Sigmoid colon (tissue), 7 donors: ENCODE data around the gene TMEM59L. TPM values are rescaled to one million over a fixed set of nuclear protein-coding genes. Genes with fewer than 3 reads are reported as not detected.
"Not testable (repeated sequence)": the region's sequence is repeated elsewhere in the genome, so short reads cannot be mapped to it uniquely, and the experiment has no call there.

Experiments used
- DNase-seq: peaks from one replicate; pipeline ENCODE4 v3.0.0-alpha.2; 2019
- H3K27ac ChIP-seq, 4 donors: fragments of 200-600 bp; sonication (generic); one replicate each; pipeline ENCODE4 v1.5.1; 2016 to 2019; ENCODE audit warnings: mild to moderate bottlenecking in 1 of 4
- H3K27me3 ChIP-seq, 3 donors: fragments of 200-600 bp; sonication (generic); one replicate each; pipeline ENCODE4 v1.5.1; 2019; ENCODE audit warnings: mild to moderate bottlenecking in 1 of 3
- H3K36me3 ChIP-seq, 4 donors: fragments of 200-600 bp; sonication (generic); one replicate each; pipeline ENCODE4 v1.5.1; 2016 to 2019
- H3K4me1 ChIP-seq, 4 donors: fragments of 200-600 bp; sonication (generic); one replicate each; pipeline ENCODE4 v1.5.1; 2017 to 2019
- H3K4me3 ChIP-seq, 4 donors: fragments of 200-600 bp; sonication (generic); one replicate each; pipeline ENCODE4 v1.5.1; 2017 to 2019; ENCODE audit warnings: mild to moderate bottlenecking in 2 of 4, moderate library complexity in 1 of 4
- H3K9me3 ChIP-seq, 4 donors: fragments of 200-600 bp in 3 of 4; sonication (generic) in 3 of 4; one replicate each; pipeline versions ENCODE4 v1.5.1 to v1.6.1; 2013 to 2019
- EP300 ChIP-seq, 4 donors: sonication (generic); formaldehyde crosslinking; IDR thresholded peaks; one replicate each; pipeline ENCODE4 v1.6.1; 2017; ENCODE audit warnings: antibody characterized with exemption in 4 of 4
- POLR2A ChIP-seq, 2 donors: fragments of 450-650 bp; IDR thresholded peaks; one replicate each; pipeline ENCODE4 v1.6.1; 2016; ENCODE audit warnings: antibody characterized with exemption in 2 of 2, mild to moderate bottlenecking in 2 of 2, moderate library complexity in 2 of 2
- POLR2AphosphoS5 ChIP-seq, 4 donors: sonication (generic); formaldehyde crosslinking; IDR thresholded peaks; one replicate each; pipeline ENCODE4 v1.6.1; 2017; ENCODE audit warnings: antibody characterized with exemption in 4 of 4
- WGBS, 2 donors: extraction: QIAGEN DNeasy Blood & Tissue Kit; methylation state at CpG; one replicate each; pipeline ENCODE4 v1.1.7; 2013; 5-methylcytosine and 5-hydroxymethylcytosine counted together
- intact Hi-C: fragments of 100-400 bp; cut with DNase I; formaldehyde crosslinking; loops from one replicate; pipeline ENCODE4 v1.15.1; 2023
- polyA plus RNA-seq, 3 donors: library from polyadenylated mRNA; stranded (reverse); fragments of 200-250 nt; gene quantifications; one replicate each; pipeline ENCODE4 v1.2.3, GENCODE V29; 2013
- total RNA-seq, 4 donors: library from RNA; depleted of rRNA; stranded (reverse); fragments of >200 nt; gene quantifications; one replicate each; pipeline ENCODE4 v1.1.0, GENCODE V29; 2016
- TF ChIP-seq, protein P1 (sequence below), 4 experiments: fragments of 450-650 bp in 3 of 4; fragments of 200-600 bp in 1 of 4; IDR thresholded peaks; one replicate each; pipeline ENCODE4 v1.5.1; 2016 to 2019; ENCODE audit warnings: antibody characterized with exemption in 4 of 4, mild to moderate bottlenecking in 3 of 4, moderate library complexity in 2 of 4
- donor health status: healthy with polysubstance abuse.
- donor health status: Bipolar disorder and iron deficiency.
- donor health status: healthy.

Gene TMEM59L
- total and polyA plus RNA-seq, 7 donors: 0.82 to 6.4 (median 5.0) TPM; not detected in 2

- DNase-seq: peak; percentile 85
- Histone ChIP-seq H3K27me3 (no peaks in the 10 kb centered on the region), H3K27ac (peak overlapping the region; percentile 86 to 93 (median 90)), H3K4me1 (peaks cover 0 to 41% (median 33%) of the 10 kb centered on the region in 4 donors), H3K4me3 (peak overlapping the region; percentile 78 to 93 (median 85)), H3K9me3 (no peaks in the 10 kb centered on the region), H3K36me3 (peaks cover 0 to 9% (median 4%) of the 10 kb centered on the region in 4 donors)
- 16 to 26% methylated on average over 52 of the region's 52 CpGs for WGBS, 2 donors
- intact Hi-C loops: loop anchor here (5.0 kb wide), 3 partner anchors 93 to 243 kb away; partner anchors contain the start of genes CRTC1 and UPF1
- TF ChIP-seq, protein P1, sequence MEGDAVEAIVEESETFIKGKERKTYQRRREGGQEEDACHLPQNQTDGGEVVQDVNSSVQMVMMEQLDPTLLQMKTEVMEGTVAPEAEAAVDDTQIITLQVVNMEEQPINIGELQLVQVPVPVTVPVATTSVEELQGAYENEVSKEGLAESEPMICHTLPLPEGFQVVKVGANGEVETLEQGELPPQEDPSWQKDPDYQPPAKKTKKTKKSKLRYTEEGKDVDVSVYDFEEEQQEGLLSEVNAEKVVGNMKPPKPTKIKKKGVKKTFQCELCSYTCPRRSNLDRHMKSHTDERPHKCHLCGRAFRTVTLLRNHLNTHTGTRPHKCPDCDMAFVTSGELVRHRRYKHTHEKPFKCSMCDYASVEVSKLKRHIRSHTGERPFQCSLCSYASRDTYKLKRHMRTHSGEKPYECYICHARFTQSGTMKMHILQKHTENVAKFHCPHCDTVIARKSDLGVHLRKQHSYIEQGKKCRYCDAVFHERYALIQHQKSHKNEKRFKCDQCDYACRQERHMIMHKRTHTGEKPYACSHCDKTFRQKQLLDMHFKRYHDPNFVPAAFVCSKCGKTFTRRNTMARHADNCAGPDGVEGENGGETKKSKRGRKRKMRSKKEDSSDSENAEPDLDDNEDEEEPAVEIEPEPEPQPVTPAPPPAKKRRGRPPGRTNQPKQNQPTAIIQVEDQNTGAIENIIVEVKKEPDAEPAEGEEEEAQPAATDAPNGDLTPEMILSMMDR (IDR thresholded peaks at IDR 0.05): peak in 2 of 4 experiments; percentile 30
- TF ChIP-seq EP300 (IDR thresholded peaks at IDR 0.05): no peak
- TF ChIP-seq POLR2A (IDR thresholded peaks at IDR 0.05): no peak
- no peak for TF ChIP-seq POLR2AphosphoS5 (IDR thresholded peaks at IDR 0.05)
These were observed 23.0 kb upstream of the TMEM59L start for GRCh38 chr19:18589380-18590272.

- peak overlapping the region in 1 of 4 donors; percentile 78 for H3K4me3 ChIP-seq
- TF ChIP-seq POLR2A (IDR thresholded peaks at IDR 0.05): no peak
- TF ChIP-seq, protein P1 (IDR thresholded peaks at IDR 0.05): peak in 1 of 4 experiments; percentile 39
- intact Hi-C loops: no loop called here
- H3K4me1 ChIP-seq: peaks cover 0 to 49% (median 42%) of the 10 kb centered on the region in 4 donors
- H3K9me3 ChIP-seq: no peaks in the 10 kb centered on the region
- peak overlapping the region; percentile 86 to 93 (median 90) for H3K27ac ChIP-seq
- 84 to 92% methylated on average over 40 of the region's 40 CpGs for WGBS, 2 donors
- peaks cover 0 to 3% (median 0%) of the 10 kb centered on the region in 3 donors for H3K27me3 ChIP-seq
- H3K36me3 ChIP-seq: peaks cover 0 to 9% (median 4%) of the 10 kb centered on the region in 4 donors
- DNase-seq: peak; percentile 81
These were observed 22.1 kb upstream of the TMEM59L start for GRCh38 chr19:18590273-18591272.

GRCh38 chr19:18591735-18592385 is 20.8 kb upstream of the TMEM59L start:
- 95% methylated on average over 22 of the region's 22 CpGs for WGBS, 2 donors
- Histone ChIP-seq H3K9me3 (no peaks in the 10 kb centered on the region), H3K27ac (no peak overlapping the region), H3K36me3 (peaks cover 0 to 9% (median 4%) of the 10 kb centered on the region in 4 donors), H3K27me3 (peaks cover 0 to 15% (median under 1%) of the 10 kb centered on the region in 3 donors), H3K4me3 (no peak overlapping the region), H3K4me1 (peaks cover 0 to 49% (median 42%) of the 10 kb centered on the region in 4 donors)
- no peak for TF ChIP-seq POLR2A (IDR thresholded peaks at IDR 0.05)
- TF ChIP-seq EP300 (IDR thresholded peaks at IDR 0.05): no peak
- TF ChIP-seq POLR2AphosphoS5 (IDR thresholded peaks at IDR 0.05): no peak
- TF ChIP-seq, protein P1 (IDR thresholded peaks at IDR 0.05): no peak
- intact Hi-C loops: no loop called here
- DNase-seq: no peak

DNA sequence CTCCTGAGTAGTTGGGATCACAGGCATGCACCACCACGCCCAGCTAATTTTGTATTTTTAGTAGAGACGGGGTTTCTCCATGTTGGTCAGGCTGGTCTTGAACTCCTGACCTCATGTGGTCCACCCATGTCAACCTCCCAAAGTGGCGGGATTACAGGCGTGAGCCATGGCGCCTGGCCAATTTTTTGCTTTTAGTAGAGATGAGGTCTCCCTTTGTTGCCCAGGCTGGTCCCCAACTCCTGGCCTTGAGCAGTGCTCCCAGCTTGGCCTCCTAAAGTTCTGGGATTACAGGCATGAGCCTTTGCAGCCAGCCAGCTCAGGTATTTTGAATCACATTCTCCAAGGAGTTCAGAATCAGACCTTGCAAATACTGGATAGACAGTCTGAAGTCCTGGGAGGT is 19.9 kb upstream of the TMEM59L start:
- H3K27ac ChIP-seq, H3K4me3 ChIP-seq, DNase-seq, H3K36me3 ChIP-seq, intact Hi-C loops, H3K9me3 ChIP-seq: not testable (repeated sequence)
- peaks cover under 1 to 23% (median 7%) of the 10 kb centered on the region in 3 donors for H3K27me3 ChIP-seq
- WGBS, 2 donors: 82% methylated on average over 5 of the region's 5 CpGs
- H3K4me1 ChIP-seq: peaks cover 0 to 47% (median 41%) of the 10 kb centered on the region in 4 donors
